ENCODE measurements around the gene PAQR5. TPM values are rescaled to one million over a fixed set of nuclear protein-coding genes. Genes with fewer than 3 reads are reported as not detected.
A peak's percentile ranks its signal among the peaks of the same experiment; 100 is the strongest.

Gene PAQR5
- total and polyA plus RNA-seq, 2 donors (not counting 3 experiments of a cell fraction or from before 2014, with no cell fraction given) = 0.08 to 0.09 TPM

GRCh38 chr15:69305204-69305931, 6.7 kb downstream of the PAQR5 start:
- Histone ChIP-seq H3K4me2 (ENCODE audit: insufficient read depth, low read length) (peak overlapping the region; percentile 42), H3K79me2 (ENCODE audit: control insufficient read depth, insufficient read depth, low read length) (no peaks in the 10 kb centered on the region), H3K4me3 (replicated peaks in 1 of 3; ENCODE audit: insufficient read depth in 1 of 3, low read depth in 1 of 3, low read length in 3 of 3) (no peak overlapping the region), H3K9me1 (replicated peaks; ENCODE audit: control insufficient read depth, extremely low read depth, insufficient read depth, low read length) (no peaks in the 10 kb centered on the region), H3K27me3 (ENCODE audit: control insufficient read depth in 2 of 2, insufficient read depth in 2 of 2, low read length in 2 of 2) (no peaks in the 10 kb centered on the region), H3K9ac (replicated peaks; ENCODE audit: extremely low read depth, insufficient read depth, low read length) (no peak overlapping the region), H3K9me3 (replicated peaks; ENCODE audit: control insufficient read depth, insufficient read depth, low read length) (no peaks in the 10 kb centered on the region), H3K36me3 (ENCODE audit: control insufficient read depth in 2 of 2, extremely low read depth in 1 of 2, insufficient read depth in 2 of 2, low read length in 2 of 2) (no peaks in the 10 kb centered on the region), H3K27ac (ENCODE audit: insufficient read depth, low read depth, low read length) (no peak overlapping the region), H2AFZ (ENCODE audit: low read depth, low read length) (peak overlapping the region; percentile 70), H4K20me1 (replicated peaks; ENCODE audit: control insufficient read depth, extremely low read depth, insufficient read depth, low read length) (no peaks in the 10 kb centered on the region), H3K4me1 (ENCODE audit: control insufficient read depth, extremely low read depth, insufficient read depth, low read length) (peaks cover 7% of the 10 kb centered on the region)
- TF ChIP-seq POLR2AphosphoS5 (IDR thresholded peaks at IDR 0.05; ENCODE audit: insufficient read depth, low read depth, low read length) (peak; percentile 43), FOS (IDR thresholded peaks at IDR 0.05; ENCODE audit: borderline replicate concordance, insufficient read depth, low read length) (peak; percentile 79)
- TF ChIP-seq, protein P1, sequence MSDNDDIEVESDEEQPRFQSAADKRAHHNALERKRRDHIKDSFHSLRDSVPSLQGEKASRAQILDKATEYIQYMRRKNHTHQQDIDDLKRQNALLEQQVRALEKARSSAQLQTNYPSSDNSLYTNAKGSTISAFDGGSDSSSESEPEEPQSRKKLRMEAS (IDR thresholded peaks at IDR 0.05; ENCODE audit: insufficient read depth, insufficient read length) = no peak
- POLR2A ChIA-PET = no interaction called here
- no TSS peak for BruUV-seq (replicated peaks)
- intact Hi-C loops (cut with micrococcal nuclease) (no loop called here), dilution Hi-C loops (cut with MboI; ENCODE audit: extremely low pct_ligation_motif_present, low sequenced_read_pairs) (no loop called here)
- DNase-seq (ENCODE audit: low read depth, low spot score) (peak; percentile 50), FAIRE-seq (peak; percentile 90)
- CTCF ChIA-PET = no interaction called here

GRCh38 chr15:69305933-69306568, 7.3 kb downstream of the PAQR5 start:
- ChIA-PET POLR2A (no interaction called here), CTCF (no interaction called here)
- Histone ChIP-seq H3K9ac (replicated peaks; ENCODE audit: extremely low read depth, insufficient read depth, low read length) (no peak overlapping the region), H3K9me3 (replicated peaks; ENCODE audit: control insufficient read depth, insufficient read depth, low read length) (no peaks in the 10 kb centered on the region), H2AFZ (ENCODE audit: low read depth, low read length) (peak overlapping the region; percentile 70), H3K4me1 (ENCODE audit: control insufficient read depth, extremely low read depth, insufficient read depth, low read length) (peaks cover 7% of the 10 kb centered on the region), H3K9me1 (replicated peaks; ENCODE audit: control insufficient read depth, extremely low read depth, insufficient read depth, low read length) (no peaks in the 10 kb centered on the region), H3K4me2 (ENCODE audit: insufficient read depth, low read length) (peak overlapping the region; percentile 42), H4K20me1 (replicated peaks; ENCODE audit: control insufficient read depth, extremely low read depth, insufficient read depth, low read length) (no peaks in the 10 kb centered on the region), H3K36me3 (ENCODE audit: control insufficient read depth in 2 of 2, extremely low read depth in 1 of 2, insufficient read depth in 2 of 2, low read length in 2 of 2) (no peaks in the 10 kb centered on the region), H3K27ac (ENCODE audit: insufficient read depth, low read depth, low read length) (no peak overlapping the region), H3K79me2 (ENCODE audit: control insufficient read depth, insufficient read depth, low read length) (no peaks in the 10 kb centered on the region), H3K4me3 (replicated peaks in 1 of 3; ENCODE audit: insufficient read depth in 1 of 3, low read depth in 1 of 3, low read length in 3 of 3) (no peak overlapping the region), H3K27me3 (ENCODE audit: control insufficient read depth in 2 of 2, insufficient read depth in 2 of 2, low read length in 2 of 2) (no peaks in the 10 kb centered on the region)
- BruUV-seq (replicated peaks) = no TSS peak
- dilution Hi-C loops (cut with MboI; ENCODE audit: extremely low pct_ligation_motif_present, low sequenced_read_pairs) (no loop called here), intact Hi-C loops (cut with micrococcal nuclease) (no loop called here)
- FAIRE-seq (peak; percentile 4), DNase-seq (ENCODE audit: low read depth, low spot score) (no peak)
- TF ChIP-seq FOS (IDR thresholded peaks at IDR 0.05; ENCODE audit: borderline replicate concordance, insufficient read depth, low read length) (no peak), JUN (IDR thresholded peaks at IDR 0.05; ENCODE audit: borderline replicate concordance, insufficient read depth, insufficient read length, low read depth) (no peak), POLR2A (IDR thresholded peaks at IDR 0.05; ENCODE audit: low read depth, low read length) (no peak), EZH2 (IDR thresholded peaks at IDR 0.05; ENCODE audit: borderline replicate concordance, low read depth, low read length, severe bottlenecking) (no peak), GATA2 (IDR thresholded peaks at IDR 0.05; ENCODE audit: insufficient read depth, insufficient read length, low read depth, low read length) (no peak)
- TF ChIP-seq, protein P2, sequence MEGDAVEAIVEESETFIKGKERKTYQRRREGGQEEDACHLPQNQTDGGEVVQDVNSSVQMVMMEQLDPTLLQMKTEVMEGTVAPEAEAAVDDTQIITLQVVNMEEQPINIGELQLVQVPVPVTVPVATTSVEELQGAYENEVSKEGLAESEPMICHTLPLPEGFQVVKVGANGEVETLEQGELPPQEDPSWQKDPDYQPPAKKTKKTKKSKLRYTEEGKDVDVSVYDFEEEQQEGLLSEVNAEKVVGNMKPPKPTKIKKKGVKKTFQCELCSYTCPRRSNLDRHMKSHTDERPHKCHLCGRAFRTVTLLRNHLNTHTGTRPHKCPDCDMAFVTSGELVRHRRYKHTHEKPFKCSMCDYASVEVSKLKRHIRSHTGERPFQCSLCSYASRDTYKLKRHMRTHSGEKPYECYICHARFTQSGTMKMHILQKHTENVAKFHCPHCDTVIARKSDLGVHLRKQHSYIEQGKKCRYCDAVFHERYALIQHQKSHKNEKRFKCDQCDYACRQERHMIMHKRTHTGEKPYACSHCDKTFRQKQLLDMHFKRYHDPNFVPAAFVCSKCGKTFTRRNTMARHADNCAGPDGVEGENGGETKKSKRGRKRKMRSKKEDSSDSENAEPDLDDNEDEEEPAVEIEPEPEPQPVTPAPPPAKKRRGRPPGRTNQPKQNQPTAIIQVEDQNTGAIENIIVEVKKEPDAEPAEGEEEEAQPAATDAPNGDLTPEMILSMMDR (IDR thresholded peaks at IDR 0.05; ENCODE audit: extremely low read depth in 1 of 2, insufficient read depth in 1 of 2, low read depth in 1 of 2, low read length in 2 of 2) = no peak
- TF ChIP-seq, protein P1 (IDR thresholded peaks at IDR 0.05; ENCODE audit: insufficient read depth, insufficient read length) = no peak

Measured in endothelial cell of umbilical vein (primary cell).